Right lobe of liver (tissue), 4 donors: ENCODE measurements around the gene RARB.

Experiments used
- POLR2A ChIP-seq: fragments of 450-650 bp; IDR thresholded peaks from one replicate; pipeline ENCODE4 v1.6.1; 2017; ENCODE audit warnings: antibody characterized with exemption, mild to moderate bottlenecking
- TF ChIP-seq, protein P1 (sequence below), 4 donors: fragments of 200-600 bp in 3 of 4; fragments of 450-650 bp in 1 of 4; IDR thresholded peaks; one replicate each; pipeline versions ENCODE4 v1.5.1 to v1.8.0; 2016 to 2022; ENCODE audit warnings: antibody characterized with exemption in 4 of 4, mild to moderate bottlenecking in 2 of 4
- donor health status: DM: no; HTN: no; CAD: no.
- donor health status: DM: no; HTN: no; CAD: no.
- donor health status: DM: no; HTN: yes; CAD: no.

DNA sequence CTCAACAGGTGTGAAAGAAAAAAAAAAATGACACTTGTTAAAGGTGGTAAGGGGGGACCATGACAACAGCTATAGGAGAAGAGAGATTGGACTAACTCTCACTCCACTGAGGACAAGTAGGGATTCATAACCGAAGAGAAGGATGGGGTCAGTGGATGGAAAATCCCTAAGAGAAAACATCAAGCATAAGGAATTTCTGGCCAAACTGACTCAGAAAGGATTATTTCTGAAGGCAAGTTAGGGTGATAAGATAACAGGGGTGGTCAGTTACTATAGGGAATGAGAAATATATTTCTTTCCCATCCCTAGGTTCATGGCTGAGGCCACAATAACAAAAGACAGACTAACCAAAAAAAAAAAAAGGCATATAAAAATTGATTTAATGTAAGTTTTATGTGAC, 9.5 kb upstream of the RARB start:
- TF ChIP-seq, protein P1, sequence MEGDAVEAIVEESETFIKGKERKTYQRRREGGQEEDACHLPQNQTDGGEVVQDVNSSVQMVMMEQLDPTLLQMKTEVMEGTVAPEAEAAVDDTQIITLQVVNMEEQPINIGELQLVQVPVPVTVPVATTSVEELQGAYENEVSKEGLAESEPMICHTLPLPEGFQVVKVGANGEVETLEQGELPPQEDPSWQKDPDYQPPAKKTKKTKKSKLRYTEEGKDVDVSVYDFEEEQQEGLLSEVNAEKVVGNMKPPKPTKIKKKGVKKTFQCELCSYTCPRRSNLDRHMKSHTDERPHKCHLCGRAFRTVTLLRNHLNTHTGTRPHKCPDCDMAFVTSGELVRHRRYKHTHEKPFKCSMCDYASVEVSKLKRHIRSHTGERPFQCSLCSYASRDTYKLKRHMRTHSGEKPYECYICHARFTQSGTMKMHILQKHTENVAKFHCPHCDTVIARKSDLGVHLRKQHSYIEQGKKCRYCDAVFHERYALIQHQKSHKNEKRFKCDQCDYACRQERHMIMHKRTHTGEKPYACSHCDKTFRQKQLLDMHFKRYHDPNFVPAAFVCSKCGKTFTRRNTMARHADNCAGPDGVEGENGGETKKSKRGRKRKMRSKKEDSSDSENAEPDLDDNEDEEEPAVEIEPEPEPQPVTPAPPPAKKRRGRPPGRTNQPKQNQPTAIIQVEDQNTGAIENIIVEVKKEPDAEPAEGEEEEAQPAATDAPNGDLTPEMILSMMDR (IDR thresholded peaks at IDR 0.05): no peak
- TF ChIP-seq POLR2A: no peak
